GM12801 (cell line): ENCODE data around the gene TNFAIP8L1.

Experiments
- CTCF ChIP-seq: IDR thresholded peaks from one replicate; pipeline ENCODE4 v1.5.1; 2011; ENCODE audit warnings: control low read depth; ENCODE audit not compliant: insufficient read length; ENCODE audit errors: extremely low read depth

Gene TNFAIP8L1

GRCh38 chr19:4676955-4677731 is 37.8 kb downstream of the TNFAIP8L1 start:
- TF ChIP-seq CTCF: no peak

DNA sequence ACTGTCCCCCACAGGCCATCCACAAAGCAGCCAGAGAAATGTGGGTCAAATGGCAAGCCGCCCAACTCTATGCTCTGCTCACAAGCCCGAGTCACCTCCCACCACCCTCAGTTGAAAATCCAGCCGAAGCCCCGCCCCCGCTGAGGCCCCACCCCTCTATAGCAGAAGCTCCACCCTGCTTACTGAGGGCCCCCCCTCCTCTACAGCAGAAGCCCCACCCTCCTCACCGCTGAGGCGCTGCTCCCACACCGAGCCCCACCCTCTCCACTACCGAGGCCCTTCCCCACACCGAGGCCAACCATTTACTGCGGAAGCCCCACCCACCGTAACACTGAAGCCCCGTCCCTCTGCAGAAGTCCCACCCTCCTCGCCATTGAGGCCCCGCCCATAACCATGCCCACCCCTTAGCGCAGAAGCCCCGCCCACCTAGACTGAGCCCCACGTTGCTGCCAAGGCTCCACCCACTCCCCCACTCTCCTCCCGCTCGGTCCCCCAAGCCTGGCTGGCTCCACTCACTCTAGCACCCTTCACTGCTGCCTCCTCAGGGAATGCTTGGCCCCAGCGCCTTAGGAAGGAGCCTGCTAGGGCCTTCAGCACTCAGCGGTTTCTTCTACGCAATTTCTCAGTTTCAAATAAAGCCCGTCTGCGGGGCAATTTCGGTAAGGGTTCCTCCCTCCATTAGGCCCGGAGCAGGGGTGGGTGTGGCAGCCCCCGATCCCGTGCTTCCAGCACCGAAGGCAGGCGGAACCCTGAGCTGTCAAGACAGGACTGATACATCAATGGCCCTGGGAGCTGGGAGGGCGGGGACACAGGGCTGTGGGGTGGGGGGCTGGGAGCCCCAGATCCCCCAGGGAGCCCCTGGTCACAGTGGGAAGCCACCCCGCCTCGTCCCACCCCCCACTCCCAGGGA is 39.8 kb downstream of the TNFAIP8L1 start:
- no peak for TF ChIP-seq CTCF

DNA sequence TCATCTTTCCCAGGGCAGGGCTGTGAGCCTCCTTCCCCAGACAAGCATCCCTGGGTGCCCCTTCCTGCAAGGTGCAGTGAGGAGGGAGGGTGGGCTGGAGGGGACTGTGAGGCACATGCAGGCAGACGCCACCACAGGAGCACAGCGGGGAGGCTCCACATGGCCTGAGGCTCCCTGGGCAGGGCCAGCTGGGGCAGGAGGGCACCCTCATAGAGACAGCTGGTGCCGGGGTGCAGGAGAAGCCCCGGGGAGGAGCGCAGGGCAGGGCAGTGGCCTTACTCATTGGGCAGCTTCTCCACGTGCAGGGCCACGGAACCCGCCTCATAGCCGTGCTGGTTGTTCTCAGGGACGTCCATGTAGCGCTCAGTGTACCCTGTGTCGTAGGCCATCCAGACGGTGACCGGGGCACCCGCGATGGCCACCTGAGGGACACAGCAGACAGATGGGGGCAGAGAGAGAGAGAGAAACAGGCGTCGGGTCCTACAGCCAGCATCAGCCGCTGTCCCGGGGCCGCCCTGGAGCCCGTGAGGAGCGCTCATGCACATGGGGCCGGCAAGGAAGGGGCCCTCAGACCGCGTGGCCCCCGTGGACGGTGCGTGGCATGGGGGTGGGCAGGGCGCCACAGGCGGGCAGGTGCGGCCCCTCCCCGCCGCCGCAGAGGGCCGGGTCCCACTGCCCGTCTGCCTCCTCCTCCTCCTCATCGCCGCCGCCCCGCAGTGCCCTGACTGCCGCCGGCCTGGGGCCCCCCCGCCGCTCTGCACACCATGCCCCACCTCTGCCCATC is 43.3 kb downstream of the TNFAIP8L1 start:
- TF ChIP-seq CTCF: no peak

DNA sequence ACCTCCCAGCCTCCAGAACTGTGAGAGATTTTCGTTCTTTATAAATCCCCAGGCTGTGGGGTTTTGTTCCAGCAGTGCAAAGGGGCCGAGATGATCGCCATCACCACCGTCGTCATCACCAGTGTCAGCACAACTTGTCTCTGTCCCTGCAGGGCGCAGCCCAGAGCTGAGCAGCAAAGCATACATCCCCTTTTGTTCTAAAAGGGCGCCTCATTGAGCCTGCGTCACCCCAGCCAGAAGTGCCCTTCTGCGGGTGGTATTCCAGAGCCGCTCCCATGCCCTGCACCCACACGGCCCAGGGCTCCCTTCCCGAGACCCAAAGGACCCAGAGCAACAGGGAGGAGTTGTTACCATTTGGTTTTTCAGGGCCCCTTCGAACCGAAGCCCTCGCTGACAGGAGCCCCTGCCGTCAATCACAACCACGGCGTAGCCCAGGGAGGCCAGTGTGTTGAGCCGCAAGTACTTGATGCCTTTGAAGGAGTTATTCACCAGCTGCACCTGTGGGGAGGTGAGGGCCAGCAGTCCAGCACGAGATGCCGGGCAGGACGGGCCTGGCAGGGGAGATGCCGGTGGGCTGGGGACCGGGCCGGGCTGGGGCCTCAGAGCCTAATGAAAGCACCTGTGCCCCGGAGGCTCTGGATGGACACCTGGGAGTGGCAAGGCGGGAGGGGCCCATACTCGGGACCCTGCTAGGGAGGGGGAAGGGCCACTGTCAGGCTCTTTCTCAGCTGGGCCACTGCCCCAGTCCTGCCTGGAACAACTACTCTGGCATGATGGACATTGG is 45.2 kb downstream of the TNFAIP8L1 start:
- TF ChIP-seq CTCF: no peak

GRCh38 chr19:4686700-4687099 is 47.4 kb downstream of the TNFAIP8L1 start:
- TF ChIP-seq CTCF: no peak

DNA sequence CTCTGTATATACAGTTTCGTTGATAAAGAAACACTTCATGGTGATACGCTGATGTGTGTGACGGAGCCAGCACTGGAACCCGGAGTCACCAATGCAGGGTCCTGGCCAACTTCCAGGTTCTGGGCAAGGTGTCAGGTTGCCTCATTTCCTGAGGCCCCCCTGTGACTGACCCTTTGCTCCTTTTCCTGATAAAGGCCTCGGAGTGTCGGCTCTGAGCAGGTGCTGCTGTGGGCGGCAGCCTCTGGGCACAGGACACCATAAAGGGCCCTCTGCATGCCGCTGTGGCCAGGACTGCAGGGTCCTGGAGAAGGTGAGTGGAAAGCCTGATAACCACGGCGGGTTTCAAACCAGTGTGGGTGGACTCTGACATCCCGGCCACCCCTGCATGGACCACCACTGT is 48.1 kb downstream of the TNFAIP8L1 start:
- TF ChIP-seq CTCF: no peak

- TF ChIP-seq CTCF: no peak
These were observed 49.3 kb downstream of the TNFAIP8L1 start for GRCh38 chr19:4688587-4688986.
